ENCODE measurements around the gene SOX14.

SOX14 gene

DNA sequence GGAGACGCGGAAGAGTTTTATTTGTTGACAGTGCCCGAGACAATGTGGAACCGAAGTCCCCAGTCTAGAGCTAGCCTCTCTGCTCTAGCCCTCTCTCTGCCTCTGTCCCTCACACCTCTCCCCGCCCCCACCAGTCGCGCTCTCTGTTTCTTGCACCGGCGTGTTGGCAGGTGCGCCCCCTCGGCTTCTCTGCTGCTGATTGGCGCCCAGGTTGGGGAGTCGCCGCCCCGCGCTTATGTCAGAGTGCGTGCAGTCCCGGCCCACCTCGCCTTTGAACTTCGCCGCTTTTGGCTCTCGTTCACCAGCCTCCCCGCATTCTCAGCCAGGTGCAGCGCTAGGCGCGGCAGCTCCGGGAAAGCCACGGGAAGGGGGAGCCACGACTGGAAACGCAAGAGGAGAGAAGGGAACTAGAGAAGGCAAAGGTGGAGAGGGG lies at the start of gene SOX14:
Gene SOX14, plus strand, starts transcription at position 315 of the 433 bp plus-strand sequence. CDS start 470 bp downstream, outside the sequence.
- no peak for DNase-seq (ENCODE audit: low spot score)

- no peak for DNase-seq (ENCODE audit: low spot score)
Observed at GRCh38 chr3:137714551-137714950, 49.6 kb upstream of the SOX14 start.

DNA sequence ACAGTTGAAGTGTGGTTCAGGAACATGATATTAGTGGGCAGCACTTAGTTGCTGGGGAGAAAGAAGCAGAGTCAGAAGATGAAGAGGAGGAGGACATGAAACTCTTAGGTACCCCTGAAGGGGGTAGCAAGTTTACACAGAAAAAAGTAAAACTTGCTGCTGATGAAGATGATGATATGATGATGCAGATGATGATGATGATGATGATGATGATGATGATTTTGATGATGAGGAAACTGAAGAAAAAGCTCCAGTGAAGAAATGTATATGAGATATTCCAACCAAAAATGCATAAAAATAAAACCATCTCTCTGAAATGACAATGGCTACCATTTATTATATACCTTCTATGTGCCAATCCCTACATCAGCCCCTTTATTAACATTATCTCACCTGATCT lies 39.9 kb upstream of the SOX14 start:
- DNase-seq (ENCODE audit: low spot score) = no peak

DNA sequence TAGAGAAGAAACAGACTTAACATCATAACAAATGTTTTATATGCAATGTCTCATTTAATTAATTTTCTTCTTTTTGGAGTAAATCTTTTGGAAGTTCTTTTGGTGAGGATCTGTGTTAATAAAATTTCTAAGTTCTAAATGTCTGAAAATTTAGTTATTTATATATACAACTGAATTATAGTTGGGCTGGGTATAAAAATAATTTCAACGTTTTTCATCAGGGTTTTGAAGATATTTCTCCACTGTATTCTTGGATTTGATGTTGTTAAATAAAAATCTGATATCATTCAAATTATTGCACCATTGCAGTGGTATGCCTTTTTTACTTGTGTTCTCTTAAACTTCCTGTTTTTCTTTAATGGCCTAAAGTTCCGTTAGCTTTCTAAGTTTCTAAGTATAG lies 26.9 kb upstream of the SOX14 start:
- DNase-seq (ENCODE audit: low spot score) = no peak

DNA sequence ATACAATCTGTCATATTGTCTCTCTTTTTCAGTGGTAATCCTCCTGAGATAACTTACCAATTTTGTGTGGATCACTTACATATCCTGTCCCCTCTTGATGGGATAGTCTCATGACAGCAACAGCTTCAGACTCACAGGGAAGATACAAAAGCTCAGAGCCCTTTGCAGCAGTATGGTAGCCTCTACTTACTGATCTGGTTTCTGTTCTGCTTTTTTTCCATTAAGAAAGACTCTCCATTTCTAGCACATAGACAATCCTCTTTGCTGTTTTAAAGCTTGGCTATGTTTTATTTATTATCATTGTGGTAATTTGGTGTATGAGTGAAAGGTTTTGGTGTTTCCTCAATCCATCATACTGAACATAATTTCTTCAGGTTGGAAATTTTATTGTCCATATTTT lies 25.4 kb upstream of the SOX14 start:
- DNase-seq (ENCODE audit: low spot score) = no peak

GRCh38 chr3:137743608-137744007 lies 20.5 kb upstream of the SOX14 start:
- DNase-seq (ENCODE audit: low spot score) = no peak

DNA sequence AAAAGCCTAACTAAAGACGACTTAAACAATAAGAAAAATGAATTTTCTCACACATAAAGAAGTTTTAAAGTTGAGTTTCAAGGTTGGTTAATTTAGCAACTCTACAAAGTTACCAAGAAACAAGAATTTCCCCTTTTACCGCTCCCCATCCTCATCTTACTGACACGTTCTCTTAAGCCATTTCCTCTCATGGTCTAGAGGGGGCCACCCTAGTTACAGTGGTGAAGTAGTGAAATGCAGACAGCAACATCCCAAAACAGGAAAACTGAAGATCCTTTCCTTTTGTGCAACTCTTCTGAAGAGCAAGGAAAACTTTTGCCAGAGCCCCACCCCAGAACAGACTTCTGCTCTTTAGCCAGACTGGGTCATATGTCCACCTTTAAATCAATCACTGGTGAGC lies 17.3 kb upstream of the SOX14 start:
- no peak for DNase-seq (ENCODE audit: low spot score)

- no peak for DNase-seq (ENCODE audit: low spot score)
Observed at GRCh38 chr3:137759505-137759904, 4.6 kb upstream of the SOX14 start.

- no peak for DNase-seq (ENCODE audit: low spot score)
Observed at GRCh38 chr3:137760341-137761098, 3.6 kb upstream of the SOX14 start.

DNA sequence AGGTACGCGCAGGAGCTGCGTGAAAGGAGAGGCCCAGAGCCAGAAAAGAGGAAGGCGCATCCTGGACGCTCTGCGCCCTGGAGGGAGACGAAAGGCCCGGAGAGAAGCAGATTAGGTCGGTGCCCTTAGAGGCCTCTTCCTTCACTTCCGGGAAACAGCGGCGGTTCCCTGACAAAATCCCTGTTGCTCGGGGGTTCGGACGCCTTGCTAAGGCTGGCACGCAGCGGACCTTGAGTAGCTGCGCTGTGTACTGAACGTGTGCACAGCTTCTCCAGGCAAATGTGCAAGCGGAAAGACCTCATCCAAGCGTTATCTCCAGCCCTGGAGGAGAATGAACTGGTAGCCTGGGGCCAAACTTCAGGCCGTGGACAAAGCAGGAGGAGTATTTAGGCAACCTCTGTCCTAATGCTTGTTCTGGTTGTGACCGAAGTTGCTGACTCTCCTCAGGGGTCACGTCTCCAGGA lies 3.0 kb upstream of the SOX14 start:
- DNase-seq (ENCODE audit: low spot score) = no peak

- no peak for DNase-seq (ENCODE audit: low spot score)
Observed at GRCh38 chr3:137761563-137762503, 2.3 kb upstream of the SOX14 start.

DNA sequence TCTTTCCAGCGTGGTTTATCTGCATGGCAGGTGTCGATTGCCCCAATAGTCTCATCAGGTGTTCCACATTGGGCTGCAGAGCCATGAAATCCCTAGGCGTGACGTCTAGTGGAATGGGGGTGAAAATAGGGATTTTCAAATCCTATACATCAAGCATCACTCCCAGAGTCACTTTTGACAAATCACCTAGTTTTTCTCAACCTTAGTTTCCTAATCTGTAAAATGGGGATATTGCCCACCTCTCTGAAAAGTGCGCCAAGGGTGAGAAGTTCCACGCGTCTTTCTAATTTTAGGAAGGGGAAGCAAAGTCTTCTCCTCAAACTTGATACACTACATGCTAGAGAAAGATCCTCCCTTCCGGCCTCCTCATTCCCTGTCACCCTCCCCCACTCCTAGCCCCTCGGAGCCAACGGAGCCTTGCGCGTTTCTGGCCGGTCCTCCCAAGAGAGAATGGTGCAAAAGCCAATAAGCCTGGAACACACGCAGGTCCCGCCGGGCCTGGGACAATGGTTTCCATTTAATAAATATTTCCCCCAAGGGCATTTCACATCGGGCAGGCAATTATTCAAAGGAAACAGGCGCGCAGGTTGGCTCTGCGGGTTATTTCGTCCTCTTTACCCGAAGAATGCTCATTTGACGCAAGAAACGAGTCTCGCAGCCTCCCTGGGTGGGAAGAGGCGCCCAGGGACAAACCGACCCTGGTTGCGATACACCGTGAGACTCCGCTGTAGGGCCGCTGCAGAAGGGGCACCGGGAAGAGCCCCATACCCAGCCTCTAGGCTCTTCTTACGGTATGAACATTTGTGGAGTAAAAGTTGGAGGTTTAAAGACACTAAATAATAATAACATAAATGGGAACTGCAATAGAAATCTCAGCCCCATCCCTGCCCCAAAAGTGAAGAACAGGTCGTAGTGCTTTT lies 1.2 kb upstream of the SOX14 start:
- no peak for DNase-seq (ENCODE audit: low spot score)

- DNase-seq (ENCODE audit: low spot score) = no peak
Observed at GRCh38 chr3:137763594-137763938, 549 bp upstream of the SOX14 start.

- DNase-seq (ENCODE audit: low spot score) = no peak
Observed at GRCh38 chr3:137764563-137765309, 621 bp downstream of the SOX14 start.

DNA sequence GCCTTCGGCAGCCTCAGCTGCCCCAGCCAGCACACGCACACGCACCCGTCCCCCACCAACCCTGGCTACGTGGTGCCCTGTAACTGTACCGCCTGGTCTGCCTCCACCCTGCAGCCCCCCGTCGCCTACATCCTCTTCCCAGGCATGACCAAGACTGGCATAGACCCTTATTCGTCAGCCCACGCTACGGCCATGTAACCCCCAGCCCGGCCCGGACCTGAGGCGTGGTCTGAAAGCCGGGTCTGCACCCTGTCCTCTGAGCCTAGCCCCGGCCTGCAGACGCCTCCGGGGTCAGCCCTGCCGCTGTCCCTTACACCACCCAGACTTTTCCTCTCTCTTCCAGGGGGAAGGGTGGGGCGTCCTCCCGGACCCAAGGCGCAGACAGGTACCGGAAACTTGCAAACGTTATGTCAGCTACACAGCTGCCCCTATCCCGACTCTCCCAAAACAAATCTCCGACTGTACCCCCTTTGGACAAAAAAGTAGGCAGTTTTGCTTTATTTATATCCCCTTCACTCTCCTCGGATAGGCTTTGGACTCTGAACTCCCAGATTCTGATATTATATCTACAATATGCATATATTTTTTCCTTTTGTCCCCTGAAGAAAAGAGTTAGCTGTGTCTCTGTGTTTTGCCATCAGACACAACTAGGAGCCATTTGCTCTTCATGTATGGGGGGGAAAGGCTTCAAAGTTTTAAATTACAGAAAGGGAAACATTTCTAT lies 1.4 kb downstream of the SOX14 start:
- no peak for DNase-seq (ENCODE audit: low spot score)

GRCh38 chr3:137766041-137766875 lies 2.1 kb downstream of the SOX14 start:
- no peak for DNase-seq (ENCODE audit: low spot score)

DNA sequence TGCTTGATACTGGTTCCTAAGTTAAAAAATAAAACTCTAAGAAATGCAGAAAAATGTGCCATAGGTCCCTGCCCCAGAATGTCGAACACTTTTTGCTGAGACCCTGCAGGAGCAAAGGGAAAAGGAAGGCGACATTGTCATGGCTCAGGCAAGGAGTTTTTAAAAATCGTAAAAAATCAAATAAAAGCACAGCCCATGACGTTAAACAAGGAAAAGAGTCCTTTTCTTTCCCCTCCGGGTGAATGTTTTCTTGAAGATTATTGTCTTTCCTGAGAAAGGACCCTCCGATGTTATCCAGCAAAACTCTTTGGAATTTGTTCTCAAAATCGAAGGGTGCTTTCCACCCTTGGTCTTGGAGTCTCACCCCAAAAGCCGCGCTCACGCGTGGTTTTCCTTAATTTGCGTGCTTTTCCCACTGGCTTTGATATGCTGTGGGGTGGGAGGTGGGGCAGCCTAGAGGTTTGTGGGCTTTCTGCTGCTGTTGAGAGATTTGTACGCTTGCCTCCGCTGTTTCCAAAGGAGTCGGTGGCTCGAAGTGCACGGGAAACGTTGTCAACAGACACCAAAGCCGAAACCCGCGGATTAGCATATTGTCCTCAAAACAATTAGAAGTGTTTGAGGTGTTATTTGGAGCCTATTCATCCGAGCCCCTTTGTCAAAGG lies 2.9 kb downstream of the SOX14 start:
- DNase-seq (ENCODE audit: low spot score) = no peak

GRCh38 chr3:137767538-137768360 lies 3.6 kb downstream of the SOX14 start:
- DNase-seq (ENCODE audit: low spot score) = no peak

Data from pons (tissue), 1 donor.